Dermis blood vessel endothelial cell (primary cell): ENCODE results near the gene IVNS1ABP. TPM values are rescaled to one million over a fixed set of nuclear protein-coding genes. Genes with fewer than 3 reads are reported as not detected.
A peak's percentile ranks its signal among the peaks of the same experiment; 100 is the strongest.
"Not testable (repeated sequence)": the region's sequence is repeated elsewhere in the genome, so short reads cannot be mapped to it uniquely, and the experiment has no call there.

Experiments used
- DNase-seq: peaks from one replicate; pipeline ENCODE4 v3.0.0; 2010
- total RNA-seq: library from RNA; depleted of rRNA; stranded (reverse); fragments of >200 nt; gene quantifications from 2 replicates; pipeline ENCODE4 v1.2.3, GENCODE V29; 2014

IVNS1ABP gene
- total RNA-seq, 1 donor from 2014 or later: 107 TPM

- no peak for DNase-seq
Measured at GRCh38 chr1:185291652-185292051, 25.4 kb downstream of the IVNS1ABP start.

- DNase-seq: no peak
Measured at GRCh38 chr1:185291159-185291558, 25.9 kb downstream of the IVNS1ABP start.

- no peak for DNase-seq
Measured at GRCh38 chr1:185289880-185290279, 27.2 kb downstream of the IVNS1ABP start.

- no peak for DNase-seq
Measured at GRCh38 chr1:185288435-185288834, 28.6 kb downstream of the IVNS1ABP start.

GRCh38 chr1:185287451-185287850, 29.6 kb downstream of the IVNS1ABP start:
- no peak for DNase-seq

GRCh38 chr1:185284533-185285276, 32.3 kb downstream of the IVNS1ABP start:
- no peak for DNase-seq

GRCh38 chr1:185284116-185284515, 32.9 kb downstream of the IVNS1ABP start:
- peak; percentile 21 for DNase-seq

GRCh38 chr1:185281245-185281644, 35.8 kb downstream of the IVNS1ABP start:
- no peak for DNase-seq

GRCh38 chr1:185280589-185280988, 36.5 kb downstream of the IVNS1ABP start:
- no peak for DNase-seq

- DNase-seq: no peak
Measured at GRCh38 chr1:185279571-185279970, 37.5 kb downstream of the IVNS1ABP start.

- DNase-seq: no peak
Measured at GRCh38 chr1:185271921-185272320, 45.1 kb downstream of the IVNS1ABP start.

GRCh38 chr1:185268352-185268751, 48.7 kb downstream of the IVNS1ABP start:
- no peak for DNase-seq

GRCh38 chr1:185267701-185268100, 49.3 kb downstream of the IVNS1ABP start:
- DNase-seq: no peak

- no peak for DNase-seq
Measured at GRCh38 chr1:185267301-185267700, 49.7 kb downstream of the IVNS1ABP start.

GRCh38 chr1:185265314-185265713, 51.7 kb downstream of the IVNS1ABP start:
- DNase-seq: no peak

GRCh38 chr1:185263780-185264179, 53.3 kb downstream of the IVNS1ABP start:
- no peak for DNase-seq

- DNase-seq: no peak
Measured at GRCh38 chr1:185263292-185263691, 53.8 kb downstream of the IVNS1ABP start.

- DNase-seq: no peak
Measured at GRCh38 chr1:185262151-185262550, 54.9 kb downstream of the IVNS1ABP start.

- no peak for DNase-seq
Measured at GRCh38 chr1:185260611-185261010, 56.4 kb downstream of the IVNS1ABP start.

- no peak for DNase-seq
Measured at GRCh38 chr1:185258676-185259075, 58.4 kb downstream of the IVNS1ABP start.

GRCh38 chr1:185257950-185258208, 59.2 kb downstream of the IVNS1ABP start:
- no peak for DNase-seq

GRCh38 chr1:185257116-185257949, 59.7 kb downstream of the IVNS1ABP start:
- not testable (repeated sequence) for DNase-seq

- DNase-seq: not testable (repeated sequence)
Measured at GRCh38 chr1:185255595-185255994, 61.4 kb downstream of the IVNS1ABP start.

GRCh38 chr1:185252404-185252803, 64.6 kb downstream of the IVNS1ABP start:
- DNase-seq: not testable (repeated sequence)
